DMS53 (cell line): ENCODE data around the gene NEU3.
A peak's percentile ranks its signal among the peaks of the same experiment; 100 is the strongest.
"Not testable (repeated sequence)": the region's sequence is repeated elsewhere in the genome, so short reads cannot be mapped to it uniquely, and the experiment has no call there.

Experiments
- DNase-seq: peaks from one replicate; lab custom pipeline; 2025; lab: John Stamatoyannopoulos, UW

Gene NEU3, protein sequence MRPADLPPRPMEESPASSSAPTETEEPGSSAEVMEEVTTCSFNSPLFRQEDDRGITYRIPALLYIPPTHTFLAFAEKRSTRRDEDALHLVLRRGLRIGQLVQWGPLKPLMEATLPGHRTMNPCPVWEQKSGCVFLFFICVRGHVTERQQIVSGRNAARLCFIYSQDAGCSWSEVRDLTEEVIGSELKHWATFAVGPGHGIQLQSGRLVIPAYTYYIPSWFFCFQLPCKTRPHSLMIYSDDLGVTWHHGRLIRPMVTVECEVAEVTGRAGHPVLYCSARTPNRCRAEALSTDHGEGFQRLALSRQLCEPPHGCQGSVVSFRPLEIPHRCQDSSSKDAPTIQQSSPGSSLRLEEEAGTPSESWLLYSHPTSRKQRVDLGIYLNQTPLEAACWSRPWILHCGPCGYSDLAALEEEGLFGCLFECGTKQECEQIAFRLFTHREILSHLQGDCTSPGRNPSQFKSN

GRCh38 chr11:74988541-74989259 lies at the start of gene NEU3:
TSS of gene NEU3 (plus strand) at chr11:74988933. CDS start at chr11:74989061, 128 bp downstream.
- peak; percentile 97 for DNase-seq

GRCh38 chr11:74941492-74941891 lies 47.2 kb upstream of the NEU3 start:
- no peak for DNase-seq

GRCh38 chr11:74942073-74942759 lies 46.5 kb upstream of the NEU3 start:
- DNase-seq: no peak

DNA sequence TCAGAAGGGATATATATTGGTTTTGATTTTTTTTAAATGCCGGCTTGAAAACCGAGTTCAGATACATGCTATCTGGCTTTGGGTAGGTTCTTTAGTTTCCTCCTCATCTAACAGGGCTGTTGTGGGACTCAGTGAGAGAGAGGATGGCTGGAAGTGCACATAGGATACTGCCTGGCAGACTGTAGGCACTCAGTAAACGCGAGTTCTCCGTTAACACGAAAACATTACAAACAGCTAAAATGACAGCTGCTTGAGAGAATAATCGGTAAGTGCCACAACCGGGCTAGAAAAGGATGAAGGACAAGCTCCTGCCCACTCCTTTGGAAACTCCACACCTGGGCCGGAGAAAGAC lies 40.2 kb upstream of the NEU3 start:
- peak; percentile 84 for DNase-seq

GRCh38 chr11:74948898-74949752 lies 39.6 kb upstream of the NEU3 start, which contains the start of the genes SPCS2 and XRRA1:
TSS of gene SPCS2 (plus strand) at chr11:74949266. CDS start at chr11:74949286, 20 bp downstream.
TSS of gene XRRA1 (minus strand) at chr11:74949091. CDS start at chr11:74940878, 8,213 bp downstream.
- DNase-seq: peak; percentile 100

DNA sequence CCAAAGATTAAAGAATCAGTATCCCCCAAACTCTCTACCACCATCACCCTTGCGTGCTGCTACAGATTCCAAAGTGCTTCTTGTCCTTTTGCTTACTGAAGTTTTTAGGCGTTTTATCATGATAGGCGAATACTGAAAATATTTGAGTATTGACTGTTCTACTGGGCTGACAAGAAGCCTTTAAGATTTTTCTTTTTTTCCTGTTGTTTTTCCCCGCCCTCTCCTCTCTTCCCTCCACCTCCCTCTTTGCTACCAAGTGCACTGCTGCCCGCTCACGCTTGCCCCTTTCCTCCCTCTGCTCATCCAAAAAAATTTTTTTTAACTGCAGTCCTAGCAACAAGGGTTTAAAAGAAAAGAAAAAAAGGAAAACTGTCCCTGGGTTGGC lies 39.0 kb upstream of the NEU3 start:
- DNase-seq: peak; percentile 54

DNA sequence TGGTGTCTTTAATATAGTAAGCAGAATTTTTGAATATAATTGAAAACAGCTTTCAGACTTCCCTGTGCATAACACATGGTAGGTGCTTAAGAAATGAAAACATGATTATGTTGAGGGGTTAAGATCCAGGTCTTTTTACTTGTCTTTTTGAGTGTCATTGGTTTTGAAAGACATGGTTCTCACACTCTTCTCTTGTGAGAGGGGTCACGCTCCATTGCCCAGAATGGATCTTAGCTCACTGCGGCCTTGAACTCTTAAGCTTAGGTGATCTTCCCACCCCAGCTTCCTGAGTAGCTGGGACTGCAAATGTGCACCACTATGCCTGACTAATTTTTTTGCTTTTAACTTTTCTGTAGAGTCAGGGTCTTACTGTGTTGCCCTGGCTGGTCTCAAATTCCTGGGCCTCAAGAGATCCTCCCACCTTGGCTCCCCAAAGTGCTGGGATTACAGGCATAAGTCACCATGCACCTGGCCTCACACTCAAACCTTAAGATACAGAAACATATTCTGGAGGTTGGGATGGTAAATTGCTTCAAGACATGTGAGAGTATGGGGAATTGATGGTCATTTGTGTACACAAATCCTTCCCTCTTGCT lies 38.3 kb upstream of the NEU3 start:
- no peak for DNase-seq

GRCh38 chr11:74951226-74951625 lies 37.5 kb upstream of the NEU3 start:
- DNase-seq: no peak

DNA sequence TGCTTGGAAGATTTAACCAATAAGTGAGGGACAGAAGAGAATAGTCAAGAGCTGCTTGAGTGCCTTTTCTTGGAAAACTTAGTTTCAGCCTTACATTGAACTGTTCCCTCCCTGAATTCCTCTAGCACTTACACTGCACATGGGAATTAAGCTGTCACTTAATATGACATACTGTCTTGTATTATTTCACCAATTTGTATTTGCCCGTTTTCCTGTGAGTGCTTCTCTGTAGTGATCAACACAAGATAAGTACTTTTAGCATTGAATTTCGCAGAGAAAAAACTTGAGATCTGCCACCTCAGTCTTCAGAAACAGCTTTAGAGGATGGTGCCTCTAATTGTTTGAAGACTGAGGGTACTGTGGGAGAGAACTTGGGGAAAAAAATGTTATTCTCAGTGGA lies 36.0 kb upstream of the NEU3 start:
- no peak for DNase-seq

DNA sequence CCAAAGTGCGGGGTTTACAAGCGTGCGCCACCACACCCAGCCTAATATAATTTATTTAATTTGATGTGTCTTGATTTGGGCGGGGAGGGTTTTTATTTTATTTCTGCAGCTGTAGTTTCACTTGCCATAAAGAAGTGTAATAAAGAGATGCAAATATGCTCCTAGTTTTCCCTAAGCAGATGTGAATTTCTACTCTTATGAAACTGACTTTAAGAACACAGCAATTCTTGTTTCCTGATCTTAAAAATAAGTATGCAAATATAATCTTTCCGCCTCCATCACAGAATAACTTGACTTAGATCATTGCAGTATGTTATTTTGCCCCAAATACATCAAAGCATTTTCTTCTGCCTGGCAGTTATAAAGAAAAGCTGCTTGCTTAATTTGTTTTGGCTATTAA lies 35.3 kb upstream of the NEU3 start:
- no peak for DNase-seq

- DNase-seq: no peak
Measured at GRCh38 chr11:74954199-74954598, 34.5 kb upstream of the NEU3 start.

- no peak for DNase-seq
Measured at GRCh38 chr11:74956397-74957015, 32.2 kb upstream of the NEU3 start.

- DNase-seq: no peak
Measured at GRCh38 chr11:74957937-74958629, 30.6 kb upstream of the NEU3 start.

GRCh38 chr11:74960128-74960527 lies 28.6 kb upstream of the NEU3 start:
- DNase-seq: not testable (repeated sequence)

DNA sequence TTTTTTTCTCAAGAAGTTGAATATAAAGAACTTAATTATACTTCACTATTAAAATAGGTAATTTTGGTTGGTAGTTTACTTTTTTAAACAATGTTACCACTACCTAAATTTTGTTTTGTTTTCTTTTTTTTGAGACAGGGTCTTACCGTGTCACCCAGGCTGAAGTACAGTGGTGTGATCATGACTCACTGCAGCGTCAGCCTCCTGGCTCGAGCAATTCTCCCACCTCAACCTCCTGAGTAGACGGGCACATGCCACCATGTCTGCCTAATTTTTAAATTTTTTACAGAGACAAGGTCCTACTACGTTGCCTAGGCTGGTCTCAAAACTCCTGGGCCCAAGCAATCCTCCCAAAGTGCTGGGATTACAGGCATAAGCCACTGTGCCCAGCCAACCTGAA lies 22.1 kb upstream of the NEU3 start:
- no peak for DNase-seq

DNA sequence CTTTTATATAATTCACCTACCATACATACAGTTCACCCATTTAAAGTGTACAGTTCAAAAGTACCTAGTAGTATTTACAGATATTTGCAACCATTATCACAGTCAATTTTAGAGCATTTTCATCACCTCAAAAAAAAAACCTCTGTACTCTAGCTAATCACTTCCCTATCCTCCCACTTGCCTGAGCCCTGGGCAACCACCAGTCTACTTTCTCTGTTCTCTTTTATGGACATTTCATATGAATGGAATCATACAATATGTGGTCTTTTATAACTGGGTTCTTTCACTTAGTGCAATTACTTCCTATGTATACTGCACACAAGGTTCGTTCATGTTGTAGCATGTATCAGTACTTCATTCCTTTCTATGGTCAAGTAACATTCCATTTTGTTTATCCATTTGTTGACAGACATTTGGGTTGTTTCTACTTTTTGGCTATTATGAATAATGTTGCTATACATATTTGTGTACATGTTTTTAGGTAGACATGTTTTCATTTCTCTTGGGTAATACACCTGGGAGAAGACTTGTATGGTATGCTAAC lies 17.8 kb upstream of the NEU3 start:
- no peak for DNase-seq

DNA sequence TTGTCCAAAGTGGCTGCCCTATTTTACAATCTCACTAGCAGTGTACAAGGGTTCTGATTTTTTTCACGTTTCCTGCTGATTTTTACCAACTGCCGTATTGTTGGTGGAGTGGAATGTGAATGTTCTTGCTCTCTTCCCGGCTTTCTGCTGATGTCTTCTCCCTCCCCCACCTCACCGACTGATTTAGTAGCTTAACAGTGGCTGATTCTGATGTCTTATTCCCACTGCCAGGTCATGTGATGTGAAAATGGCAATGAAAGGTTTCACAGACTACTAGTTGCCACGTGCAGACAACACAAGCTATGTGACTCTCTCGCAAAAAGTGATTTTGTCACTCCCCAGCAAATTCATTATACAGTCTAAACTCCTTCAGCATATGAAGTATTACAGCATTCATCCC lies 17.3 kb upstream of the NEU3 start:
- DNase-seq: no peak

GRCh38 chr11:74978041-74978440 lies 10.7 kb upstream of the NEU3 start:
- DNase-seq: no peak

DNA sequence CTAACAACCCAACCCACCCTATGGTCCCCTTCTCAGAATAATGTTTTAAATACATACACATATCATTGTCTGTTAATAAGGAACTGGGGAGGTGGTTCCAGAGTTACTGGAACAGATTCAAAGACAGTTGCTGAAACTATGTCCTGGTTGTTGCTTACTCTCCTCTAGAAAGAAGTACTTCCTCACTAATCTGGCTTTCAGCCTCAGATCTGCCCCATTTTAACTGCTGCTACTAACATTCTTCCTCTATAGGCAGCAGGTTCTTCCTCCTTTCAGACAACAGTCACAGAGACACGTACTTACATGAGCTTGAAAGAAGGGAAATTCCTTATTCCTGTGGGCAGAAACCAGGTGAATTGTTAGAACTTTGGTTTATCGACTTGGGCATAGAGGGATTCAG lies 8.1 kb upstream of the NEU3 start:
- DNase-seq: no peak

GRCh38 chr11:74981888-74982287 lies 6.8 kb upstream of the NEU3 start:
- DNase-seq: no peak
